Measurements from ENCODE around the gene NPAS3.

NPAS3 gene

GRCh38 chr14:33610121-33610520, 671.4 kb downstream of the NPAS3 start:
- no peak for DNase-seq

GRCh38 chr14:33611405-33612196, 672.9 kb downstream of the NPAS3 start:
- no peak for DNase-seq

- no peak for DNase-seq
Observed at GRCh38 chr14:33612197-33612505, 673.5 kb downstream of the NPAS3 start.

- no peak for DNase-seq
Observed at GRCh38 chr14:33617154-33617553, 678.5 kb downstream of the NPAS3 start.

- DNase-seq: no peak
Observed at GRCh38 chr14:33618361-33619105, 679.9 kb downstream of the NPAS3 start.

- DNase-seq: no peak
Observed at GRCh38 chr14:33622496-33622895, 683.8 kb downstream of the NPAS3 start.

- no peak for DNase-seq
Observed at GRCh38 chr14:33629792-33630191, 691.1 kb downstream of the NPAS3 start.

- no peak for DNase-seq
Observed at GRCh38 chr14:33631021-33631420, 692.3 kb downstream of the NPAS3 start.

- DNase-seq: no peak
Observed at GRCh38 chr14:33631441-33631840, 692.8 kb downstream of the NPAS3 start.

GRCh38 chr14:33634631-33635030, 696.0 kb downstream of the NPAS3 start:
- no peak for DNase-seq

- DNase-seq: no peak
Observed at GRCh38 chr14:33636716-33637115, 698.0 kb downstream of the NPAS3 start.

- no peak for DNase-seq
Observed at GRCh38 chr14:33642080-33642479, 703.4 kb downstream of the NPAS3 start.

GRCh38 chr14:33642691-33643244, 704.1 kb downstream of the NPAS3 start:
- DNase-seq: no peak

- no peak for DNase-seq
Observed at GRCh38 chr14:33643426-33644181, 704.9 kb downstream of the NPAS3 start.

GRCh38 chr14:33646692-33647260, 708.1 kb downstream of the NPAS3 start:
- DNase-seq: no peak

GRCh38 chr14:33647385-33647786, 708.7 kb downstream of the NPAS3 start:
- no peak for DNase-seq

GRCh38 chr14:33650430-33650829, 711.8 kb downstream of the NPAS3 start:
- no peak for DNase-seq

- no peak for DNase-seq
Observed at GRCh38 chr14:33652566-33653307, 714.1 kb downstream of the NPAS3 start.

GRCh38 chr14:33653308-33653695, 714.6 kb downstream of the NPAS3 start:
- DNase-seq: no peak

GRCh38 chr14:33655421-33655820, 716.7 kb downstream of the NPAS3 start:
- DNase-seq: no peak

GRCh38 chr14:33657476-33657875, 718.8 kb downstream of the NPAS3 start:
- DNase-seq: no peak

GRCh38 chr14:33660248-33660647, 721.6 kb downstream of the NPAS3 start:
- no peak for DNase-seq

Data from activated CD4-positive, alpha-beta T cell treated with anti-CD3 and anti-CD28 coated beads for 48 hours (primary cell).